GM19372 (cell line): ENCODE results near the gene CYS1.
A peak's percentile ranks its signal among the peaks of the same experiment; 100 is the strongest.
"Not testable (repeated sequence)": the region's sequence is repeated elsewhere in the genome, so short reads cannot be mapped to it uniquely, and the experiment has no call there.

Experiments used
- ATAC-seq: cut with Tn5 transposase; IDR thresholded peaks from one replicate; pipeline ENCODE4 v1.9.1; 2021; ENCODE audit warnings: mild to moderate bottlenecking, low read depth, moderate library complexity; ENCODE audit not compliant: unreplicated experiment

CYS1 gene

GRCh38 chr2:10094271-10094814 lies 14.1 kb upstream of the CYS1 start:
- ATAC-seq = no peak

GRCh38 chr2:10091889-10092244 lies 11.7 kb upstream of the CYS1 start:
- ATAC-seq = not testable (repeated sequence)

- ATAC-seq = no peak
Measured at GRCh38 chr2:10091182-10091888, 11.1 kb upstream of the CYS1 start.

- ATAC-seq = no peak
Measured at GRCh38 chr2:10089565-10090190, 9.5 kb upstream of the CYS1 start.

- ATAC-seq = no peak
Measured at GRCh38 chr2:10087360-10087759, 7.1 kb upstream of the CYS1 start.

- ATAC-seq = no peak
Measured at GRCh38 chr2:10086950-10087349, 6.7 kb upstream of the CYS1 start.

- no peak for ATAC-seq
Measured at GRCh38 chr2:10085668-10086059, 5.5 kb upstream of the CYS1 start.

- ATAC-seq = no peak
Measured at GRCh38 chr2:10085043-10085667, 4.9 kb upstream of the CYS1 start.

- ATAC-seq = no peak
Measured at GRCh38 chr2:10084223-10084865, 4.1 kb upstream of the CYS1 start.

GRCh38 chr2:10083692-10084211 lies 3.5 kb upstream of the CYS1 start:
- no peak for ATAC-seq

- no peak for ATAC-seq
Measured at GRCh38 chr2:10083046-10083445, 2.8 kb upstream of the CYS1 start.

GRCh38 chr2:10080536-10081304 lies 509 bp upstream of the CYS1 start:
- ATAC-seq = peak; percentile 20

- ATAC-seq = peak; percentile 25
Measured at GRCh38 chr2:10079266-10079869, 843 bp downstream of the CYS1 start.

- no peak for ATAC-seq
Measured at GRCh38 chr2:10078704-10079265, 1.4 kb downstream of the CYS1 start.

GRCh38 chr2:10078001-10078400 lies 2.2 kb downstream of the CYS1 start:
- no peak for ATAC-seq

- no peak for ATAC-seq
Measured at GRCh38 chr2:10076988-10077527, 3.2 kb downstream of the CYS1 start.

- ATAC-seq = no peak
Measured at GRCh38 chr2:10076511-10076910, 3.7 kb downstream of the CYS1 start.

- ATAC-seq = no peak
Measured at GRCh38 chr2:10075571-10076209, 4.5 kb downstream of the CYS1 start.

GRCh38 chr2:10075101-10075500 lies 5.1 kb downstream of the CYS1 start:
- ATAC-seq = no peak
